HG02763 (cell line): ENCODE measurements around the gene ASXL3.

Experiments
- ATAC-seq: cut with Tn5 transposase; IDR thresholded peaks from one replicate; pipeline ENCODE4 v1.9.1; 2021; ENCODE audit warnings: mild to moderate bottlenecking, moderate library complexity; ENCODE audit not compliant: unreplicated experiment

ASXL3 gene

GRCh38 chr18:33581856-33582255 lies 3.8 kb downstream of the ASXL3 start:
- no peak for ATAC-seq

DNA sequence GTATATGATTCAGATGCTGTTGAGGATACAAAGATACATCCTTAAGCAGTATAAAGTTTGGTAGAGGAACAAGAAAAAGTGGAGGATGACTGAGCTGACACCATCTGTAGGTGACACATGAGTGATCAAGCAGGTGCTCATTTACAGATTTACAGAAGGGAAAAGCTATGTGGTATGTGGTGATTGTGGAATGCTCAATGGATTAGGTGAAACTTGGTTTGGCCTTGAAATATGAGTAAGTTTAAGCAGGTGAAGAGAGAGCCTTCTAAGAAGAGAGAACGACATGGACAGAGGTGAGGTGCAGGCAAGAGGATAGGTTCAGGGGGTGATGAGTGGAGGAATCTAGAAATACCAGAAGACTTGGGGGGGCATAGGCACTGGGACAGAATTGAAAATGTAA lies 5.9 kb downstream of the ASXL3 start:
- no peak for ATAC-seq

DNA sequence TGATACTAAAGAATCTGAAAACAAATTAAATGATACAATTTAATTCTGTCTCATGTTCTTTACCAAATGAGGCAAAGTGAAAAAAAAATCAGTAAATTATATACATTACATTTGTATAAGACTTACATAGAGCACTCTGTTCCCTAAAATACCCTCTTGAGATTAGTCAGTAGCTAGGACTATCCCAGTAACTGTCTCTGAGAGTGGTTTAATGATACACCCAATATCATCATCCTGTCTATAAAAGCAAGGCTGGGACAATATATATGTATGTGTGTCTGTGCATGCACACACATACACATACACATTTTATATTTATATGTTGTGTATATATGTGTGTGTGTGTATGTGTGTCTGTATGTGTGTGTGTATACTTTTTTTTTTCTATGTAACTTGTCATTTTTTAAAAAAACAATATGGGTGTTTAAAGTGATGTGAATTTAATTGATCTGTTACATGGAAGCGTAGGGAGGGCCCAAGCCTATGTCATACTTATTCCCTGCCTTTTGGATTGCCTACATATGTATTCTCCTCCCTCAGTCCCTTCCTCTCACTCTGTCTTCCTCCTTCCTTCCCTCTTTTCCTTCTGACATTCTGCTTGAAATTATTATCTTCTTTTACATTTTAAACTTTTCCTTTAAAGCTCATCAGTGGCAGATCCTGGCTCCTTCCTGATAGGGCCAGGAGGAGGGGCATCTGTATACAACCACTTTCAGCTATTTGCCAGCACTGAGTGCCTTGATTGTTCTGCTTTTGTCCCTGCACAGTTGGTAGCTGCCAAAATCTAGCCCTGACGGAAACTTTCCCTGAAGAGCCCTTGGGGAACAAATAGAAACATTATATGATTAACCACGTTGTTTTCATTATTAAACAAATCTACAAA lies 6.8 kb downstream of the ASXL3 start:
- no peak for ATAC-seq

- ATAC-seq = no peak
Observed at GRCh38 chr18:33585431-33585775, 7.4 kb downstream of the ASXL3 start.

DNA sequence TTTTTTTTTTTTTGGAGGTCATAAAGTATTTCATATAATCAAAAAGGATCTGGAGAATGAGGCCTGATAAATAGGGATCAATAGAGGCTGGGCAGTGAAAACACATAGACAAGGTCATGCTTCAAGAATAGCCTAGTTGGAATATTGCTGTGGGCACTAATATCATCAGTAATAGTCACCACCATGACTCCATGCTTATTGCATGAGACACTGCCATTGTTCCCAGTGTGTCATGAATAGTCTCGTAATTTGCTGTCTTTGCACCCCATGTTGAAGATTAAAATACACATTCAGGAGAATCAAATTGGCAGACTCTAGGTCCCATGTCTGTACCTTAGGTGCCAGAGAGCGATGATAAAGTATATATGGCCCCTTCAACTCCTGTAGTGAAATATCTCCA lies 10.3 kb downstream of the ASXL3 start:
- ATAC-seq = no peak

- no peak for ATAC-seq
Observed at GRCh38 chr18:33593261-33593660, 15.2 kb downstream of the ASXL3 start.

GRCh38 chr18:33594799-33595198 lies 16.8 kb downstream of the ASXL3 start:
- ATAC-seq = no peak

DNA sequence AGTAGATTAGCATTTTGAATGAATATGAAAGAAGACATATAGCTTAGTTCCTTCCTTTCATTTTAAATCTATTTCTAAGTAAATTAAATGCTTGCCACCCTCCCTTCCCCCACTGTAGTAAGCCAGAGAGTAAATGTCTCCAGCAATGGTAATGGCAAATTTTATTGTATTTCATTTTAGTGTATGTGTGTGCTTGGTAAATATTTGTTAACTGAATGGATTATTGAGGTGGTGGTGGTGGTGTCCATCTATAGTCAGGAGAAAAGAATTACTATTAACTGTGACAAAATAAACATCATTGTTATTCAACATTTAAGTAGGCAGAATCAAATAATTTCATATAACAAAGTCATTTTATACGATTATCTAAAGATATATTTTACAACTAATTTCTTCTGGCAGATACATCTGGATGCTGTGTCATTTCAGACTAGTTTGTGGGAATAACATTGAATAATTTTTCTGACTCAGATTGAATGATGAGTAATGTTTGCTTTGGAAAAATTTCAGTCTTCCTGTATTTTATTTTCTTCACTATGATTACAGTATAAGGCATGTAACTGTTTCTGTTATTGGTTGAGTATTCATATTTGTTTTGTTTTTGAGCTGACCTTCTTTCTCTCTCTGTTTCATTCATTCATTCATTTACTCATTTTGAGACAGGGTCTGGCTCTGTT lies 18.3 kb downstream of the ASXL3 start:
- no peak for ATAC-seq

DNA sequence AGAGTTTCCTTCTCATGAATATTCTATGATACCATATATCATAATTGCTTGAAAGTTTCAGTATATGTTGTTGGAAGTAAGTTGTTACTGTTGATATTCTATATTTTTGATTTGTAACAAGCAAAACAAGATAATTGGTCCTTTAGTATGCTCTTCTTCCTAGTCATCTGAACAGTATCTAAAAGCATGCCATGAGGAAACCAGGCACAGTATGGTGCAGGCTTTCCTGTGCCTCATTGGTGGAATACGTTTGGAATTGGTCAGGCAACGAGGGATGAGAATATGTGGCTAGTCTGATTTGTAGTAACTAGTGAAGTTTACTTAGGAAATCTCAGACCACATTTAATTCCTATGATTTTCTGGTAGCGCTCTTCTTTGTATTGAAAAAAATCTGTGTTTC lies 22.8 kb downstream of the ASXL3 start:
- ATAC-seq = no peak

DNA sequence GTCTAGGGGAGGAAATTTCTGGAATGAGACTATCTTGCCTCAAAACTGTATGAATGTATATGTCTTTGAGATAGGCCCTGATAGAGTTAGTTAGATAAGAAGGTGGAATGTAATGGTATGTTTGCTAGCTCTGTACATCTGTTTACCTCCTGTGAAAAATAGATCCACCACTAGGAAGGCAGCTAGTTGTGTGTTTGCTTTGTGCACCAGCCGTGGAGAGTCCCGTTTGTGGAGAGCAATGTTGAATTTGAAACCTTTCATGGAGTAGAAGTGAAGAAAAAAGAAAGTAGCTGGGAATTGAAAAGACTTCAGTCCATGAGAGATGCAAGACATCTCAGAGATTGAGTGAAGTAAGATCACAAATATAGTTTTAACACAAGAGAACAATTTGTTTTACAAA lies 25.4 kb downstream of the ASXL3 start:
- ATAC-seq = no peak

GRCh38 chr18:33605250-33605649 lies 27.2 kb downstream of the ASXL3 start:
- ATAC-seq = no peak

DNA sequence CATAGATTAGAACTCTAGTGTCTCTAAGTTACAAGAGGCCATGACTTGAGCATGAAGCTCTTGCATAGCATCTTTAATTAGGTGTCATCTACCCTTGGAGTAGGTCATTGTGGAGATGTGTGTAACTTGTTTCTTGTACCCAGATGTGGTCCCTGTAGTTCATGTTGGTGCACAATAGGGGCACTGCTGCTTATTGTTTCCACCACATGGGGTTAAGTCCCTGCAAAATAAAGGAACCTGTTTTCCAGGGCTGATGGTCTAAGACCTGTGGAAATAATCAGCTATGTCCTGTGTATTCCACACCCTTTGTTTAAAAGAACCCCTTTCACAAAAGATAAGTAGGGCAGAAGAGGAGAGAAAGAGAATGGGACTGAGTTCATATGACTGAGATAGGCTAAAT lies 28.6 kb downstream of the ASXL3 start:
- ATAC-seq = no peak

- no peak for ATAC-seq
Observed at GRCh38 chr18:33611525-33612135, 33.6 kb downstream of the ASXL3 start.

DNA sequence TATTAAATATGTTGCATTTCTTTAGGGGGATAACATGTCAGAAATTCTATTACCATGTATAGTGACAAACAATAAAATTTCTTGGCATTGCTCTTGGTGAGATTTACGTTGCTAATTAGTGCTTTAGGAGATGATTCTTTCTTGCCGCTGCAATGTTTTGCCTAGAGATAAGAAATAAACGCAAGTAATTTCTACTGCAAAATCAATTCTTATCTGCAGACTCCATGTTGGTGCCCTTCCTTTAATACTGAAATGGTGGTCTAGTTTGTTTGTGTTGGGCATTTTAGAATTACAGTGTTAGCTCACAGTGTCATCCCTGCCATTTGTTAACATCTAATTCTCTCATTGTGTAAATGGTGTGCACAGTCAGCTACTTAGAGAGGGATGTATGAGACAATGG lies 34.6 kb downstream of the ASXL3 start:
- ATAC-seq = no peak

GRCh38 chr18:33616556-33616955 lies 38.5 kb downstream of the ASXL3 start:
- ATAC-seq = no peak

GRCh38 chr18:33627114-33627513 lies 49.1 kb downstream of the ASXL3 start:
- ATAC-seq = no peak

DNA sequence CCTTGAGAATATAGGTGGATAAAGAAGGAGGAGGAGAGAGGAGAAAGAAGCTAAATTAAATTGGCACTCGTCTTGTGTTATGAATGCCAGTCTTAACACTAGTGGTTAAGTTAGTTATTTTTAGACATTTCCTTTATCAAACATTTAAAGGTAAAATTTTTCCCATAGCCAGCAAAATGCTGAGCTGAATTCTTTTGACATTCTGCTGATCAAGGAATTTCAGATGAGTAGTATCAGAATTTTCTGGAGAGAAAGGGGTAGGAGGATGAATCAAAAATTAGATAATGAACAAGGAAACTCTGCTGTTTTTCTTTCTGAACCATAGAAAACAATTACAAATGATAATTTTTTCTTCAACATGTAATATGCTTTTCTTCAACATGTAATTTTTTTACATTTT lies 52.5 kb downstream of the ASXL3 start:
- no peak for ATAC-seq

DNA sequence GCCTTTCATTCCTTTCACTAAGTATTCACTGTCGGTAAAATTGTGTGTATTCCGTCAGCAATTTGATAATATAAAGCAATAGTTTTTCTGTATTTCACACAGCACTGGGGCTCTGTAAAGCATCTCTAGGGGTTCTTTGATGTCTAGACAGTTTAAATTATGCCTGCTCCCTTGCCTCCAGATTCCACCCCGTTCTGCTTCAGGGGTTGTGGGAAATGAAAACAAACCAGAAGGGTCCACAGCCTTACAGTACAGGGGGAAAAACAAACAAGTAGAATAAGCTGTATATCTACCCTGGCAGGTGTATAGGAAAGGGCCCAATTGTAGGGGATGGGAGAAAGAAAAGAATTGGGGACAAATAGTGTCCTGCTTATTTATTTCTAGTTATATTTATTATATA lies 63.1 kb downstream of the ASXL3 start:
- ATAC-seq = no peak

DNA sequence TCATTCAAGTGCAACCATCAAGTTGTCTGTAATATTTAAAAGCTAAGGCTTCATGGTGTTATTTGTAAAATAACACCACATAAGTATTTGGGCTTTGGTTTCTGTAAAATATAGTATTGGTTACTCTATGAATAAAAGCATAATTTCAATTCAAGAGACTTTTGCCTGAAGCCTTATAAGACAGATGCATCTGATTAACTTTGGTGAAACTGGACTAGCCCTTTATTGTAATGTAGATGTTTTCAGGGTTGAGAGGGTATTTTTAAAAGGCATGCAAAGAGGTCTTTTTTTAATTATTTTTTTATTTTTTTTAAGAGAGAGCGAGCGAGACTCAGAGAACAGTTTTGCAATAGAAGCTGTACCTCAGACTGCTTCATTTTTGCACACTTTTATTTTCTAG lies 66.5 kb downstream of the ASXL3 start:
- ATAC-seq = no peak

DNA sequence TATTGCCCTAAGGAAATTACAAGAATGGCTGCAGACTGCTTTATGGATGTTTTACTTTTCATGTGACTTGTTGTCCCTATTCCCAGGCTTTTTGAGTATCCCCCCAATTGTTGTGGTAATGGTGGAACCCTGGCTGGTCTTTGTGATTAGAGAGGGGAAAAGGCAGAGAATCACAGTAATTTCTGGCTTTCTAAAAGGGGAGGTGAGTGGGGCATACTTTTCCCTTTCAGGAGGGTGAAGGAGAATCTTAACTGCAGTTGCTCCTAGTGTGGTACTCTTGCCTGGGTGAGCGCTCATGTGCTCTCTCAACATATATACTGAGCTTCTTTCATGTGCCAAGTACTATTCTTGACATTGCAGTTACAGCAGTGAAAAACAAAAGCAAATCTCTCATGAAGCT lies 69.3 kb downstream of the ASXL3 start:
- ATAC-seq = no peak

GRCh38 chr18:33652635-33653034 lies 74.6 kb downstream of the ASXL3 start:
- no peak for ATAC-seq

GRCh38 chr18:33653231-33653630 lies 75.2 kb downstream of the ASXL3 start:
- no peak for ATAC-seq
